GM12891 (cell line): ENCODE results near the gene ATOH8.

Source experiments
- PAX5 ChIP-seq: IDR thresholded peaks from 2 replicates; pipeline ENCODE4 v1.6.1; 2011; ENCODE audit warnings: low read length, moderate library complexity, mild to moderate bottlenecking; ENCODE audit not compliant: insufficient read depth, severe bottlenecking
- POLR2A ChIP-seq: IDR thresholded peaks from 2 replicates; pipeline ENCODE4 v1.6.1; 2011; ENCODE audit warnings: low read depth, low read length, control low read depth
- POLR2AphosphoS5 ChIP-seq: IDR thresholded peaks from 2 replicates; pipeline ENCODE4 v1.6.1; 2011; ENCODE audit warnings: low read depth, low read length, control low read depth
- POU2F2 ChIP-seq: IDR thresholded peaks from 2 replicates; pipeline ENCODE4 v1.6.1; 2011; ENCODE audit warnings: low read depth, mild to moderate bottlenecking, control low read depth, low read length, moderate library complexity
- SPI1 ChIP-seq: IDR thresholded peaks from 2 replicates; pipeline ENCODE4 v1.6.1; 2011; ENCODE audit warnings: low read depth, low read length, control low read depth
- TAF1 ChIP-seq: IDR thresholded peaks from 2 replicates; pipeline ENCODE4 v1.6.1; 2011; ENCODE audit warnings: low read depth, low read length, control low read depth

GRCh38 chr2:85771486-85771885, 17.7 kb downstream of the ATOH8 start:
- TF ChIP-seq POLR2A, result no peak
- TF ChIP-seq POLR2AphosphoS5, result no peak
- no peak for TF ChIP-seq SPI1
- TF ChIP-seq TAF1, result no peak
- no peak for TF ChIP-seq POU2F2
- TF ChIP-seq PAX5, result no peak
